Retina (tissue), 1 donor: ENCODE measurements around the gene LAMA2.
"Not testable (repeated sequence)": the region's sequence is repeated elsewhere in the genome, so short reads cannot be mapped to it uniquely, and the experiment has no call there.

ENCODE experiments used
- DNase-seq: peaks from one replicate; pipeline ENCODE4 v3.0.0-alpha.2; 2016

The LAMA2 gene

DNA sequence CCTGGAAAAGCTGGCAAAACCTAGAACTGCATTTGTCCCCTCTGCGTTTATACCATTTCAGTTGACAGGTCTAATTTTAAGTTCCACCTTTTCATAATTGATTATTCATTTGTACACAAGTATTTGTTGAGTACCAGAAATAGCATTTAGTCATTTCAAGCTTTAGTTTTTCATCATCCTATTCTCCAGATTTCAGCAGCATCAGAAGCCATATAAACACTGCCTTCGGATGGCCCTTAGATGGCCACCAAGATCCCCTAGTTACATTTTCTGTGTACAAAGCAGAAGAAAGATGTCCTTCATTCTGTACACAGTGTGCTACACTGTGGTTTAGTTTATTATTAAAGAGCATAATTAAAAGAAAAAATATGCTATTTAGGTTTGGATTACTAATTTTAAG is 131.4 kb downstream of the LAMA2 start:
- DNase-seq: no peak

DNA sequence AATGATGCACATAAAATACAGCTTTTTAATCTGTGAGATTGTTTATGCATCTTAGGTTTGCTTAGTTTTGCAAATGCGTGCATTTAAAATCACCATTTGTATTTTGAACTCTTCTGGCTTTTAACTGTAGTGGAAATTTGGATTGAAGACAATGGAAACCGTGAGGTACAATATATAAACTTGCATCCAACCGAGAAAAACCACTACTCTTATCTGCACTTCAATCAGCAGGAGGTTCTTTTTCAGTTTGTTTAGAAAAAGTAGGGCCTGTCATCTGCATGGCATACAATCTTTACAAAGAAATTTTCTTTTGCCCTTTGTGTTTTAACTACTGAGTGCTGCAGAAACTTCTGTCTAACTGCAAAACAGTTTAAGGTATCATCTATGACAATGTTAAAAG is 132.8 kb downstream of the LAMA2 start:
- DNase-seq: no peak

DNA sequence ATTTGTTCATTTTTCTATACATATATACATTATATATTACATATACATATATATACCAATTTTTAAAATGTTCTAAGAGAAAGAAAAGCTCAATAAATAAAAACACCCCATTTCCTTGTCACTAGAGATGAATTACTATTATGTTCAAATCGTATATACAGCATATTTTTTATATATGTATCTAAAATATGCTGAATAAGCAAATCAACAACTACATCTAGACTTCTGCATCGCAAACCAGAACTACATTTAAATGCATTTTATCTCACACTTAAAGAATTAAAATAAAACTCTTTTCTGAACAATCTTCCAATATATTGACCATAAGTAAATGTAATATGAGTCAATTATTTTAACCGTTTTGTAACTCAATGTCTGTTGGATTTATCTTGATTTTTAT is 133.9 kb downstream of the LAMA2 start:
- DNase-seq: no peak

DNA sequence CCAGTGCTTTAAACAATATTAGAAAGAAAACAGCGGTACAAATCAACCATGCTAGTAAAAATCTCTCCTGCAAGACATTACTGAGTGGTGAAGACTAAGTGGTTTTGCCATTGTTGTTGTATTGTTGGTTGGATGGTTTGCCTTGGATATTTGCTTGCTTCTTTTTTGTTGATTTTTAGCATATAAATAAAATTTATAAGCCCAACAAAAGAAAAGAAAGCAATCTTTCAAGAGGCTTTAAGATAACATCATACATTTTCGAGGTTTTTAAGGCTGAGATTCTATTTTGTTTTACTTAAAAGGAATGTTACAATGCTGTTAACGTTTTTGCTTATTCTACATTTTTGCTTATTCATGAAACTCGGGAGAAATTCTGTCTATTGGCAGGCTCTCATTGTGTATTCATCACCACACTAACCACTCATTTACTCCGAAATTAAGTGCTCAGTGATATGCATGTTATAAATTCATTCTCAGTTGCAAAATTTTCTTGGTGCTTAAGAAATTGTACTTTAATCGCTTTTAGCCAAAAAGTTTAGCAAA is 139.1 kb downstream of the LAMA2 start:
- DNase-seq: no peak

DNA sequence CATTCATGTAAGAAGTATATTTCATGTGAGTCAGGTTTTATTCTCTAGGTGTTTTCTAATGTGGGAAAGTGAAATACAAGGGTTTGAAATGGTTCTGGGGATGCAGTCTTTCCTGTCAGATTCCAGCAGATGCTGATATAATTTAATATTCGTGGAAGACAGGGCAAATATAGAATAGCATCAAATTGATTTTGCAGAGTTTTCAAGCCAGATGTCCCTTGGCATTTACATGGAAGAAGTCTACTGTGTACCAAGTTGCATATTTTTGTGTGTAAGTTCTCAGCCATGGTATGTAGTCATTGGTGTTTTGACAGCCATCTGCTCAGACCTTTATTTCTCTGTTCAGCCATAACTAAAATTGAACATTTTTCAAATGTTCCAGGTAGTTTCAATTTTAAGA is 143.7 kb downstream of the LAMA2 start:
- no peak for DNase-seq

DNA sequence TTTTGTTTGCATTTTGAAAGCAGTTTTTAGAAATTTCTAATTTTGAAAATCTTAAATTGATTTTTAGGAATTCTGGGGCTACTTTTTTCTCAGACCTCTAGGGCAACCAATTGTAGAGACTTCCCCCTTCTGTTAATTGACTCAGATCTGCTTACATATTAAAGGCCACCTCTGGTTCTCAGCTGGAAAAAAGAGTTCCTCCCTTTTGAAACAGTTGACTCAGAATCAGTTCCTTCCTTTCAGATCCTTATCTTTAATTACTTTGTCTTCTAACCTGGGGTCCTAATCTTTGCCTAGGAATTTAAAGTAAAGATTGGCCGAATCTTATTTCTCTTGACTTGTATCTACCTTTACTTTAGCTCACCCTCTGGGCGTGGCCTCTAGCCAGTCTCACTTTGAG is 146.8 kb downstream of the LAMA2 start:
- DNase-seq: no peak

DNA sequence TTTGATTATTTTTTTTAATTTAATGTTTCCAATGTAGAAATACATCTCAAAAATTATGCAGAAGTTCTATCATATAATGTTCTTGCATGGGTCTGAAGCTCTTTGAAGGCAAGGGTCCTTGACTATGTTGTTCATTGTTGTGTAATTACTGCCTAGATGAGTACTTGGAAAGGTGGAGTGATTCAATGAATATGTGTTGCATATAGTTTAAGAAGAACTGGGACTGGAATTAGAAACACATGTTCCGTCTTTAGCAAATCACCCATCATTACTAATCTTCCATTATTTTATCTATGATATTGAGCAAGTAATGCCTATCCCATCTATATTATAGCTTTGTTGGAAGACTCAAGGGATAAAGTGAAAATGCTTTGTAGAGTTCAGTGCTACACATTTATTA is 147.3 kb downstream of the LAMA2 start:
- DNase-seq: no peak

DNA sequence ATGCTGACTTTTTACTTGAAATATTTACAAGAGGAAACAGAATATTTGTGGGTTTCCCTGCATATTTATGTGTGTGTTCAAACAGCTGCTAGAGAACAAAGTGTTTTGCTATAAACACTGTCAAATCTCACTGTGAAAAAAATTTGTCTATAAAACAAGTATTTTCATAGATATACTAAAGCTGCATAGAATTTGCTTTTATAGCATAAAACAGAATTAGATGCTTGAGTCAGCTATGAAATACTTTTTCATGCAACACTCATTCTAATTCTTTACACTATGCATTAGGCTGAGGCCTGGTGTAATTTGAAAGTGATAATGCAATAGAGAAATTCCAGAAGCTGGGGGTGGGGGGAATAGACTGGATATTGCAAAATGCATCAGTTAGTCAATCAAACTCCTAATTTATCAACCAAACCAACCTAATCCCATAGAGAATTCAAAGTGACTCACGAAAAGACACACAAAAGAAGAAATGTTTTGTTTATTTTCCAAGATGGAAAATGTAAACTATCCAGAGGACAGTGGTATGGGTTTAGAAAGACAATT is 148.2 kb downstream of the LAMA2 start:
- DNase-seq: no peak

DNA sequence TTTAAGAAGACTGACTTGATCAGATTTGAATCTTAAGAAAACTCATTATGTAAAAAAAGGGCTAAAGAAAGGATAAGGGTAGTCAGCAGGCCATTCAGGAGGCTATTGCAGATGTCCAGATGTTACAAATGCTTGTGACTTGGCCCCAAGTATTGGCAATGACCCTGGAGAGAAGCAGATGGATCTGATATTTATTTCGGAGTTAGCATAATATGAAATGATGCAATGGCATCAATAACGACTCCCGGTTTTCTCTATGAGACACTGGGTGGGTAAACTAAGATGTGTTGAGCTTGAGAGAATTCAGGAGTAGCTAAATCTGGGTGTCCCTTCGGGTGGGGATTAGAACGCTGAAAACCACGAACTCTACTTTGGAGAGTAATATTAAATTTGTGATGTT is 149.7 kb downstream of the LAMA2 start:
- no peak for DNase-seq

DNA sequence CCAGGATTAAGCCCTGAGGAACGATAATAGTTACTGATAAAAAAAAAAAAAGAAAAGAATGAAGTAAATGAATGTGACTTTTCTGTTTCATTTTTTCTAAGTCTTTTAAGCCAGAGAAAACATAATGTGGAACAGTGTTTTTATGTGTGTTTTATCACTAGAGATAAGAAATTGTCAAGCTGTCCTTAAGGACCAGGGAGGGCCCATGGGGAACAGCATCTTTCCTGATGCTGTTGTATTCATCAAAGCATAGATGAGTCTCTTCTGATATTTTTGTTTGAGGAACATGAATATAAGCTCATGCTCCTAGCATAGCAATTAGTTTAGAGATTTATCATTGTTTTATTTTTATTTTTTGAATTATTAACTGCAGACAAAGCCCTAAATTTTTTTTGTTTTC is 150.2 kb downstream of the LAMA2 start:
- DNase-seq: no peak

DNA sequence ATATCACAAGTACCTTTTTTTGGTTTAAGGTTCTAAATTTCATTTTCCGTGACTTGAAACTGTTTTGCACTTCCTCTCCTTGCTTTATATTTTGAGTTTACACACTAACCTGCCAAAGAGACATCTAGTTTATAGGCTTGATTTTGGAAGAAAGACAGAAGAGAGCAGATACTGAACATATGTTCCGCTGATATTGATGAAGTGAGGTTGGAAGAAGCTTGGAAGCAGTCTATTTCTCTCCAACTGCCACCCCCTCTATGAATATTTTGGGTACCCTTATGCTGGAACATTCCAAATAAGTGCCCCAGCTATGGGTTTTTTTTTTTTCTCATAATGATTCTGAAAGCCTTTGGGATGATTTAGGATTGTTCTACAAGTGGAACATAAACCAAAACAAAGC is 150.6 kb downstream of the LAMA2 start:
- DNase-seq: no peak

DNA sequence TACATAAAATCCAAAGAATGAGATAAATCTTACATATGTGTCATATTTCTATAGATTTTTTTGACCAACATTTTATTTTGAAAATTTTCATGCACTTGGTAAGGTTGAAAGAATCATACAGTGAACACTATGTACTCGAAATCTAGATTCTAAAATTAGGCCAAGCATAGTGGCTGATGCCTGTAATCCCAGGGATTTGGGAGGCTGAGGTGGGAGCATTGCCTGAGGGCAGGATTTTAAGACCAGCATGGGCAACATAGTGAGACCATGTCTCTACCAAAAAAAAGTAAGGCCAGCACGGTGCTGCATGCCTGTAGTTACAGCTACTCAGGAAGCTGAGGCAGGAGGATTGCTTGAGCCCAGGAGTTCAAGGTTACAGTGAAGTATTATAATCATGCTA is 158.6 kb downstream of the LAMA2 start:
- no peak for DNase-seq

DNA sequence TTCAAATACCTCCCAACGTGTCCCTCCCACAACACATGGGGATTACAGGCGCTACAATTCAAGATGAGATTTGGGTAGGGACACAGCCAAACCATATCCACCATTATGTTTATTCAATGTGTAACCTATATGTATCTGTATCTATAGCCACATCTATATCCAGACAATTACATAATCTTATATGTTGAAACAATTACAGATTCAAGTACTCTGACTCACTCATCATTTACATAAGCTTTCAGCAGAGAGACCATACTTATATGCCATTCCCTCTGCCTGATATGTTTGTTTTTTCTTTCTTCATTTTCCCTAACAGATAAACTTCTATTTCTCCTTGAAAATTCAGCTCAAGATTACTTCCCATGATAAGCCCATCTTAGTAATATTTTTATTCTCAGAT is 163.6 kb downstream of the LAMA2 start:
- no peak for DNase-seq

DNA sequence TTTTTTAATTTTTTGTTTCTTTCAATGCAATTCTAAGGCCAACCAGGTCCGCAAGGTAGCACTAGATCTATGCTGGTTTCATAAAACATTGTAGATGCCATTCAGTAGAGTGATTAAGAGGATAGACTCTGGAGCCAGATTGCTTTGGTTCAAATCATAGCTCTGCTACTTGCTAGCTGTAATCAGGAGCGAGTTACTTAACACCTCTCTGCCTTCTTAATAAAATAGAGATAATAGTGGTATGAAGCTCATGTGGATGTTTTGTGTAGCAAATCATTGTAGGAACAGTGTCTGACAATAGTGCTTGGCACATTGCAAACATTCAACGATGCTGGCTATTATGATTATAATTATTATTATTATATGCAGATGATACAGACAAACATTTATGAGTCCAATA is 164.9 kb downstream of the LAMA2 start:
- no peak for DNase-seq

DNA sequence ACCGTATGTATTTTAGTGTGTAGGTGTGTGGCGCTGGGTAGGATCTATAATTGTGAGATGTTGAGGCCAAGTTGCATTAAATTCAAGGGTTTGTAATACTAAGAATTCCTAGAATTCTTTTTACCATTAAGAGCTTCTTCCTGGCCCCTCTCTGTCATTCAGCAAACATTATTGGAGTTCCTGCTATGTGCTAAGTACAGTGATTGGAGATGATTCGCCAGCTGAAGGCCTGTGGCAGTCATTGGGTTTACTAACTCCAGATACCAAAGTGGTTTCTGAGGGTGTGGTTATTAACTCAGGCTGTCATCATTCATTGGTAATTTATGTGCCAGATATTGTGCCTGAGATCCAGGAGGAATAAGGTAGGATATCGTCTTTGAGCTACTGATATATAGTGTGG is 167.1 kb downstream of the LAMA2 start:
- no peak for DNase-seq

DNA sequence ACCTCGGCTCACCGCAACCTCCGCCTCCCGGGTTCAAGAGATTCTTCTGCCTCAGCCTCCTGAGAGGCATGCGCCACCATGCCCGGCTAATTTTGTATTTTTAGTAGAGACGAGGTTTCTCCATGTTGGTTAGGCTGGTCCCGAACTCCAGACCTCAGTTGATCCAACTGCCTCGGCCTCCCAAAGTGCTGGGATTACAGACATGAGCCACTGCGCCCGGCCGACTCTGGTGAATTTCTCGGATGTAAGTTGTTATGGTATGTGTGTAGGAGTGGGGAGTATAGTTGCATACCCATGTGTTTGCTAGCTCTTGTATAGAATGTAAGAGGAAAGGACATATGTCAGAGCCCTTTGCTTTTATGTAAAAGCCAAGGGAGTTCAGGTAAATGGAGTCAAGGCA is 170.2 kb downstream of the LAMA2 start:
- DNase-seq: not testable (repeated sequence)

DNA sequence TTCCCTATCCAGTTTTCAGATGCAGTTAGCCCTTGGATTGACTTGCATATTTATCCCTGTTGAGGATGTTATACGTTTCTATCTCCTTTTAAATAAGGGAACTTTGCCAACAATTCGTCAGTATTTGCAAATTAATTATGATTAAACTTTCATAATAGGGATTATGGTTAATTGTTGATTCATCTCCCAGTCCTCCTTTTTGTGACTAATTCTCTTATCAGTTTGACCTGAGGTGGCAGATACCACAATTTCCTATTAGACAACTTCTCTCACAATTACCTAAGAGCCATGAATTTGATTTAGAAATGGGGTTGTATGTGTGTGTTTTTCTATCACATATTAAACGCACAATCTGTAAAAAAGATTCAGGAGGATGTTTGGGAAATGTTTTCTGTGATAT is 172.9 kb downstream of the LAMA2 start:
- no peak for DNase-seq

DNA sequence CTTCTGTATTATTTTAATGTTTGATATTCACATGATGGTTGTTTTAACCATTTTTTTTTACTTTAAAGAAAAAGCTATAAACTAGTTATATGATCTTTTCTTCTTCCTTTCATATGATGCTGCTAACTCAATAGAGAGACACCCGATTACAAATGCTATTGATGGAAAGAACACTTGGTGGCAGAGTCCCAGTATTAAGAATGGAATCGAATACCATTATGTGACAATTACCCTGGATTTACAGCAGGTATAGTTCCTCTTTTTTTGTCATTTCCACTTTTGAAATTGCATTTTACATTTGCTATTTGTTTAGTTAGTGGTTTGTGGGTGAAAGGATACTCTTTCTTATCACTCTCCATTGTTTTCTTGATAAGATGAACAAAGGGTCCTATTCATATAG is 176.7 kb downstream of the LAMA2 start:
- DNase-seq: no peak

DNA sequence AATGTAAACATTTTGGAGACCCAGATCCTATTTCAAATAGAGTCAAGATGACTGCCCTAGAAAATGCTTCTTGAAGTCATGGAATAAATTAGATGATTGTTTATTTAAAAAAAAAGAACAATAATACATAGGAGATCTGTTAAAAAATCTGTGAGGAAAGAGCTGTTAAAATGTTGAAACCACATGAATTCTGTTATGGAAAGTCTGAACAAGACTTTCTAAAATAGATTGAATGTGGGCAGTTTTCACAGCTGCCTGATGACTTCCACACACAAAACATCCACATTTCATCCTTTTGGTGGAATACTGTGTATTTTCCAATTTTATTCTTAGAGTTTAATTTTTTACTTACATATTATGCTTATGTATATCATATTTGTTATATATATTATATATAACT is 186.1 kb downstream of the LAMA2 start:
- DNase-seq: no peak

DNA sequence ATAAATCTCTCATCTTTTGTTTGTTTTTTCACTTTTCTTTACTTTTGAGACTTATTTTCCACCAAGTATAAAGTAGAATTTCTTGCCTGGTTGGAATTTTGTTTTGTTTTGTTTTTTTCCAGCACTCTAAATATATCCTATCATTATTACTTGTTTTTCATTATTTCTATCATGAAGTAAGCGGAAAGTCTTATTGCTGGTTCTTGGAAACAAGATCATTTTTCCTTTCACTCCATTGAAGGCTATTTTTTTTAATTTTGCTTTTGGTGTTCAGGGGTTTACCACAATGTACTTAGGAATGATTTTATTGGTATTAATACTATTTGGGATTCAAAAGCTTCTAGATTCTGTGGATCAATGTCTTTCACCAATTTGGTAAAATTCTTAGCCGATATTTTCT is 190.1 kb downstream of the LAMA2 start:
- no peak for DNase-seq

DNA sequence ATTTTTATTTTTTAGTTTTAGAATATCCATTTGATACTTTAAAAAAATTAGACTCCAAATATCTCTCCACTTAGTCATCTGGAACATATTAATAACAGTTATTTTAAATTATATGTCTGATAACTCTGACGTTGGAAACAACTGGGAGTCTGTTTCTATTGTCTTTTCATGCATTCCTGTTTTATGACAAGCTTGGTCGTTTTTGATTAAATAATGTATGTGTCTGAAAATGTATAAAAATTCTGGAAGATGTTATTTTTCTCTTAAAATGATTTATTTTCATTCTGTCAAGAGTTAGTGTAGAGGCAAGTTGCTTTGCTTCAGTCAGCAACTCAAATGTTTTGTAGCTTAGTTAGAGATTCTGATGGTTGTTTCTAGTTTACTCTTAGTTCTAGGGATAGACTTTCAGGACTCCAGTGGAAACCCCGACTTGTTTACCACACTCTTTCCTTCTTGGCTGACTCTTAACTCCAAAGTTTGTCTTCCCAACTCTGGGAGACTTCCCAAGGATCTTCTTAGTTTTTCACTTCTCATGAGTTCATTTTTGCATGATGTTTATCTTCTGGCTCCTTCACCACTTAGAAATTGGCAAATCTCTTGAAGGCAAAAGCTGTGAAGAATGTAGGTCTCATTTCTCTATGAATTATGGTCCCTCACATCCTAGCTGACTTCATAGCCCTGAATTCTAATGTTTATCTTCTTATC is 190.9 kb downstream of the LAMA2 start:
- no peak for DNase-seq

DNA sequence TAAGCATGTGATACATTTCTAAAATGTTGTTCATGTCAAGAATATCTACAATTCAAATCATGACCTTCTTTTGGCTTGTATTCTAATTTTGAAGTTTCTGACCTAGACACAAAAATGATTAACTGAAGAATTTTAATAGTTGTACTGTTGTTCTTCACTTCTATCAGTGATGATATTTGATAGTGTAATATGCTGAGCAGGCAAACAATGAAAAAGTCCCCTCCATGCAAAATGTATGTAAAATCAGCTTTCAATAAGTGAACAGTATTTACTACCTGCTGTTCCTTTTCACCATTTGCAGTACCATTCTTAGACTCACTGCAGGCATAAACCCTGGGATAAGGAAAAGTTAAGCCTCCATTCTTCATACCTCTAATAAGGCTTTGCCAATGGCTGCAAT is 201.5 kb downstream of the LAMA2 start:
- no peak for DNase-seq

DNA sequence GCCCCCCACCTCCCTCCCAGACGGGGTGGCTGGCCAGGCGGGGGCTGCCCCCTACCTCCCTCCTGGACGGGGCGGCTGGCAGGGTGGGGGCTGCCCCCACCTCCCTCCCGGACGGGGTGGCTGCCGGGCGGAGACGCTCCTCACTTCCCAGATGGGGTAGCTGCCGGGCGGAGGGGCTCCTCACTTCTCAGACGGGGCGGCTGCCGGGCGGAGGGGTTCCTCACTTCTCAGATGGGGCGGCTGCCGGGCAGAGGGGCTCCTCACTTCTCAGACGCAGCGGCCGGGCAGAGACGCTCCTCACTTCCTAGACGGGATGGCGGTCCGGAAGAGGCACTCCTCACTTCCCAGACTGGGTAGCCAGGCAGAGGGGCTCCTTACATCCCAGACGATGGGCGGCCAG is 205.5 kb downstream of the LAMA2 start:
- DNase-seq: not testable (repeated sequence)

DNA sequence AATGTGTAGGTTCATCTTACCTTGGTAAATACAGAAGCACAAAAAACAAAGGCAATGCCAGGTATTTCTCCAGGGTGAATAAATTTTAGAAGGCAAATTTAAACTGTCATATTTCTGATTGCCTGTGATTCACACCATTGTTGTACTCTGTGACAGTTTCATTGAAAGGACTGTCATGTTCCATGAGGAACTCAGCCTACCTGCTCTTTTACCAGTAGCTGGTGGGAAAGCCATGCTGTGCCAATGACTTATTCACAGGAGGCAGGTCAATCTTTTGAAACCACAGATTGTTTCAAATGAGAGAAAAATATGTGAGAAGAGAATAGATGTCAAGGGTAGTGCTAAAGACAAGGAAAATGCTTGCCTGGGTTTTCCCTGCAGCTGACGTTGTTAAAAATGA is 206.4 kb downstream of the LAMA2 start:
- no peak for DNase-seq

DNA sequence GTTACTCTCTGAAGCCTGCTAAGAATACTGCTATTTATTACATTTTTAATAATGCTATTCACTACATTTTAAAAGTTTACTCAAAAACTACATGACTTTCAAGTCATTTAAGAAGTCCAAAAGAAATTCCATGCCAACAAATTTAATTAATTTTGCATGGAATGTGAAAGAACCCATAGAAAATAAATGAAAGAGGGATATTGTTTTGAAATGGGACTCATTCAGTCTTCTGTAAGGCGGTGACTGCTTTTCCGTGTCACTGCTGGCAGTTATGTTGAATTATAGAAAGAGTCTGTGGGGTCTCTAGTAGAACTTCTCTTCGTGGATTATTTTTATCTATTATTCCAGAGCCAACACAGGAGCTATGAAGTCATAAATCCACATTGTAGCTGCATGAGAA is 211.2 kb downstream of the LAMA2 start:
- DNase-seq: no peak
